ENCODE data around the gene ADARB1.
A peak's percentile ranks its signal among the peaks of the same experiment; 100 is the strongest.

The ADARB1 gene

GRCh38 chr21:45078877-45079281 lies 4.5 kb downstream of the ADARB1 start:
- Histone ChIP-seq H3K27ac (peak overlapping the region in 1 of 2 donors; percentile 58), H3K4me3 (no peak overlapping the region)
- peak; percentile 72 for DNase-seq (ENCODE audit: low spot score)
- TF ChIP-seq, protein P1, sequence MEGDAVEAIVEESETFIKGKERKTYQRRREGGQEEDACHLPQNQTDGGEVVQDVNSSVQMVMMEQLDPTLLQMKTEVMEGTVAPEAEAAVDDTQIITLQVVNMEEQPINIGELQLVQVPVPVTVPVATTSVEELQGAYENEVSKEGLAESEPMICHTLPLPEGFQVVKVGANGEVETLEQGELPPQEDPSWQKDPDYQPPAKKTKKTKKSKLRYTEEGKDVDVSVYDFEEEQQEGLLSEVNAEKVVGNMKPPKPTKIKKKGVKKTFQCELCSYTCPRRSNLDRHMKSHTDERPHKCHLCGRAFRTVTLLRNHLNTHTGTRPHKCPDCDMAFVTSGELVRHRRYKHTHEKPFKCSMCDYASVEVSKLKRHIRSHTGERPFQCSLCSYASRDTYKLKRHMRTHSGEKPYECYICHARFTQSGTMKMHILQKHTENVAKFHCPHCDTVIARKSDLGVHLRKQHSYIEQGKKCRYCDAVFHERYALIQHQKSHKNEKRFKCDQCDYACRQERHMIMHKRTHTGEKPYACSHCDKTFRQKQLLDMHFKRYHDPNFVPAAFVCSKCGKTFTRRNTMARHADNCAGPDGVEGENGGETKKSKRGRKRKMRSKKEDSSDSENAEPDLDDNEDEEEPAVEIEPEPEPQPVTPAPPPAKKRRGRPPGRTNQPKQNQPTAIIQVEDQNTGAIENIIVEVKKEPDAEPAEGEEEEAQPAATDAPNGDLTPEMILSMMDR (IDR thresholded peaks at IDR 0.05): no peak

DNA sequence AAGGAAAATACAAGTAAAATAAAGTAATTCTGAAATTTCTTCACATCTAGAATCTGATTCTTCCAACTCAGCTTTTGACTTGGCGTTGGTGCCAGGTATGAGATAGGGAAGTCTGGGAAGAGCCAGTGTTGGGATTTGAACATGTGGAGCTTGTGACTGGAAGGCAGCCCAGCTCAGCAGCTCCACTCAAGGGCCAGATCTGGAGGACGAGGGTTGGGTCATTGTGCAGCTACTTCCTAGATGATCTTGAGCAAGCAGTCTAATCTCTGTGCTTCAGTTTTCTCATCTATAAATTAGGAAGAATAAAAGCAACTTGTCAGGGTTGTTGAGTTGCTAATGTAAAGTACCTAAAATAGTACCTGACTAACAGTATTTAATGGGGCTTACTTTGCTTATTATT lies 5.0 kb downstream of the ADARB1 start:
- peak overlapping the region in 1 of 2 donors; percentile 24 for H3K27ac ChIP-seq

GRCh38 chr21:45080232-45080631 lies 5.9 kb downstream of the ADARB1 start:
- H3K27ac ChIP-seq: peak overlapping the region in 1 of 2 donors; percentile 24
- TF ChIP-seq, protein P1 (IDR thresholded peaks at IDR 0.05): no peak
- peak; percentile 49 for DNase-seq (ENCODE audit: low spot score)
- no peak overlapping the region for H3K4me3 ChIP-seq

More for the DNA sequence above, 5.0 kb downstream of the ADARB1 start:
- DNase-seq (ENCODE audit: low spot score): peak; percentile 46
- TF ChIP-seq, protein P1 (IDR thresholded peaks at IDR 0.05): no peak
- H3K4me3 ChIP-seq: no peak overlapping the region

DNA sequence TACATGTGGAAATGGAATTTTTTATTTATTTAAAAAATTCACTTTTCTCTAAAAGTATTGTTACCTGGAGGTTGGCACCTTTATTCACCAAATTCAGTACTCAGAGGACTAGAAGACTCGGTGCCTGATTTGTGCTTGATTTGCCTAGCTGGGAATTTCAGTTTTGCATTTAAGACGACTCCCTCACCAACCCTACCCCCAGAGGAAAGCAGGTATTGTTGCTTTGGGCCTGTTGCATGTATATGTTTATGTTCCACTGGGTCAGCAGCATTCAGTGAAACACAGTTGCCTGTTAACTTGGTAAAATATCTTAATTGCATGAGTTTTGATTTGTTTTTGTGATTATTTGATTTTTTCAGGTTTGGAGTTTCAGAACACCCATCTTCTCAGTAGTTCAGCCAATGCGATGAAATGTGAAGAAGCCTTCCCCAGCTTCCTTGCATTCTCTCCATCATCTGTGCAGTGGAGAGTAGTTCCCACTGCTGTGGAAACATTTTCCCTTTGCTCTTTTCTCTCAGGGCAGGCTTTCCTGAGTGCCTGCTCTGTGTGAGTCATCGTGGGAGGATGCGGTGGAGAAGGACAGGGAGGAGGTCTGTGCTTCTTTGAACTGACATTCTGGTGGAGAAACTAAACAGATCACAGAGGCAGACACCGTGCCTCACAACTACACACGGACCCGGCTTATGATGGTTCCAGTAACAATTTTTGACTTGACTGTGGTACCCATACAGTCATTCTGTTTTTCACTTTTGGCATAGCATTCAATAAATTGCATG lies 6.4 kb downstream of the ADARB1 start:
- Histone ChIP-seq H3K4me3 (no peak overlapping the region), H3K27ac (peak overlapping the region in 1 of 2 donors; percentile 44)
- TF ChIP-seq, protein P1 (IDR thresholded peaks at IDR 0.05): no peak
- DNase-seq (ENCODE audit: low spot score): peak; percentile 24

GRCh38 chr21:45081636-45082035 lies 7.3 kb downstream of the ADARB1 start:
- H3K27ac ChIP-seq: peak overlapping the region in 1 of 2 donors; percentile 44
- no peak overlapping the region for H3K4me3 ChIP-seq
- DNase-seq (ENCODE audit: low spot score): peak; percentile 57
- TF ChIP-seq, protein P1 (IDR thresholded peaks at IDR 0.05): no peak

- DNase-seq (ENCODE audit: low spot score): no peak
- no peak overlapping the region for H3K4me3 ChIP-seq
- TF ChIP-seq, protein P1 (IDR thresholded peaks at IDR 0.05): no peak
- H3K27ac ChIP-seq: peak overlapping the region in 1 of 2 donors; percentile 20
Observed at GRCh38 chr21:45082736-45083135, 8.4 kb downstream of the ADARB1 start.

DNA sequence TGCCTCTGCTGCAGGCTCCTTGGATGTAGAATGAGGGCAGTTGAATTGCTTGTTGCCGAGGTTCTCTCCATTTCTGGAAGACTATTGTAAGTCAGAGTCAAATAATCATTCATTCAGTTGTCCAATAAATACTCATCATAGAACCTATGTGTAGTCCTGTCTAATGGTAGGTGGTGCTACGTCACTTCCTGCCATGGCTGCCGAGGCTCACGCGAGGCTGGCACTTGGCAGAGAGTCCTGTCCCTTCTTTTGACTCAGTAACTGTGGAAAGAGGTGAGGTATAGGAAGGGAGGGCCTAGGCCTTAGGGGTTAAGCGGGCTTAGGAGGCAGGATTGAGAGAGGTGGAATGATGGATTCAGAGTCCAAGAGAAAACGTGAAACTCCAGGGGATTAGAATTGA lies 9.7 kb downstream of the ADARB1 start:
- H3K27ac ChIP-seq: peak overlapping the region in 1 of 2 donors; percentile 5
- no peak for DNase-seq (ENCODE audit: low spot score)
- TF ChIP-seq, protein P1 (IDR thresholded peaks at IDR 0.05): no peak
- H3K4me3 ChIP-seq: no peak overlapping the region
